Thyroid gland (tissue), 4 donors: ENCODE results near the gene COTL1.

Experiments used
- POLR2A ChIP-seq, 2 donors: fragments of 450-650 bp; IDR thresholded peaks; one replicate each; pipeline ENCODE4 v1.6.1; 2017; ENCODE audit warnings: antibody characterized with exemption in 2 of 2, mild to moderate bottlenecking in 2 of 2, moderate library complexity in 1 of 2
- TF ChIP-seq, protein P1 (sequence below), 6 experiments: fragments of 200-600 bp in 3 of 6; fragments of 450-650 bp in 3 of 6; sonication (generic) in 3 of 6; IDR thresholded peaks; one replicate each; pipeline ENCODE4 v1.5.1; 2016 to 2019; ENCODE audit warnings: antibody characterized with exemption in 6 of 6, mild to moderate bottlenecking in 2 of 6, inconsistent platforms in 1 of 6, moderate library complexity in 1 of 6

DNA sequence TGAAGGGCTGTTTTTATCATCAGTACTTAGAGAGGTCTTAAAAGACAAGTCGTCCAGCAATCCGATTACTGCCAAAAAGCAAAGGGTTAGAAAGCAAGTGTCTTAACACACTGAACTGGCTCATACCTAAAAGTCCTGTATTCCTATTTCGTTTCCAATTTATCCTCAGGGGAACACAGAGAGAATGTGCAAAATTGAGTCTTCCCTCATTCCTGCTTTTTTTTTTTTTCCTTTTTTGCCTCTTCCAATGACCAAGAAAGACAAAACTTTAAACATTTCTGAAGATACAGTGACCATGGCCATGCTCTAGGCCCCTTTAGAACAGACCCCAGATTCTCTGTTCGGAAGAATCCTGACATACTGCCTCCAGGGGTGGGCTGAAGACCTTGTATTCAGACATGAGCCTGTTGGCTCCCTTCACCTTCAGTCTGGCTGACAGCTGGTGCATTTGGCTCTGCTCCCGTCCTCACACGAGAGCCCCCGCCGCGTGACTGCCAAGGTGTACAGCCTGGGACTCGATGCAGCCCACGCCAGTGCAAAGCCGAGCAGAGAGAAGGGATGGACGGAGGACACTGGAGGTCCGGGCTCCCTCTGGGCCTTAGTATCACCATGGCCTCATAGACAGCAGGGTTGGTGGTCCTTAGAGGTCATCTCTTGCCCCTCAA lies 47.0 kb downstream of the COTL1 start:
- no peak for TF ChIP-seq POLR2A (IDR thresholded peaks at IDR 0.05)
- TF ChIP-seq, protein P1, sequence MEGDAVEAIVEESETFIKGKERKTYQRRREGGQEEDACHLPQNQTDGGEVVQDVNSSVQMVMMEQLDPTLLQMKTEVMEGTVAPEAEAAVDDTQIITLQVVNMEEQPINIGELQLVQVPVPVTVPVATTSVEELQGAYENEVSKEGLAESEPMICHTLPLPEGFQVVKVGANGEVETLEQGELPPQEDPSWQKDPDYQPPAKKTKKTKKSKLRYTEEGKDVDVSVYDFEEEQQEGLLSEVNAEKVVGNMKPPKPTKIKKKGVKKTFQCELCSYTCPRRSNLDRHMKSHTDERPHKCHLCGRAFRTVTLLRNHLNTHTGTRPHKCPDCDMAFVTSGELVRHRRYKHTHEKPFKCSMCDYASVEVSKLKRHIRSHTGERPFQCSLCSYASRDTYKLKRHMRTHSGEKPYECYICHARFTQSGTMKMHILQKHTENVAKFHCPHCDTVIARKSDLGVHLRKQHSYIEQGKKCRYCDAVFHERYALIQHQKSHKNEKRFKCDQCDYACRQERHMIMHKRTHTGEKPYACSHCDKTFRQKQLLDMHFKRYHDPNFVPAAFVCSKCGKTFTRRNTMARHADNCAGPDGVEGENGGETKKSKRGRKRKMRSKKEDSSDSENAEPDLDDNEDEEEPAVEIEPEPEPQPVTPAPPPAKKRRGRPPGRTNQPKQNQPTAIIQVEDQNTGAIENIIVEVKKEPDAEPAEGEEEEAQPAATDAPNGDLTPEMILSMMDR (IDR thresholded peaks at IDR 0.05), result no peak
